NCI-H187 (cell line): ENCODE measurements around the gene MPRIP.
"Not testable (repeated sequence)": the region's sequence is repeated elsewhere in the genome, so short reads cannot be mapped to it uniquely, and the experiment has no call there.

Experiments
- DNase-seq, 2 experiments: peaks; one replicate each; lab custom pipeline; 2025; lab: John Stamatoyannopoulos, UW

Gene MPRIP

GRCh38 chr17:17167356-17167755 is 125.1 kb downstream of the MPRIP start:
- DNase-seq, result no peak

GRCh38 chr17:17167986-17168385 is 125.7 kb downstream of the MPRIP start:
- no peak for DNase-seq

DNA sequence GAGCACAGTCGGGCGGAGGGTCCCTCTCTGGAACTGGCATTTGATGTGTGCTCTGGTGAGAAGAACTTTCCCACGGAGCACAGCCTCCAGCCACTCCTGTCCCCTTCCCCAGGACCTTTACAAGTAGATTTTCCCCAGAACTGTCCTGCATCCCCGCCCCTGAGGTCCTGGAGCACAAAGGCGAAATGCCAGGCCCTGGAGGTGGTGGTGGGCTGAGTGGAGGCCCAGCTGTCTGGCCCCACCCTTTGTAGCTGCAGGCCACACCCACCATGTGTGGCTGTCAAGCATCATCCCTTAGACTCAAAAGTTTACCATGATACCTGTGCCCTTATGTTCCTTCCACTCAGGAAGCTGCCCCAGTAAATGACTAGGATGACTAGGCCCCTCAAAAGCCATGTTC is 126.1 kb downstream of the MPRIP start:
- DNase-seq, result no peak

GRCh38 chr17:17169396-17169795 is 127.1 kb downstream of the MPRIP start:
- no peak for DNase-seq

DNA sequence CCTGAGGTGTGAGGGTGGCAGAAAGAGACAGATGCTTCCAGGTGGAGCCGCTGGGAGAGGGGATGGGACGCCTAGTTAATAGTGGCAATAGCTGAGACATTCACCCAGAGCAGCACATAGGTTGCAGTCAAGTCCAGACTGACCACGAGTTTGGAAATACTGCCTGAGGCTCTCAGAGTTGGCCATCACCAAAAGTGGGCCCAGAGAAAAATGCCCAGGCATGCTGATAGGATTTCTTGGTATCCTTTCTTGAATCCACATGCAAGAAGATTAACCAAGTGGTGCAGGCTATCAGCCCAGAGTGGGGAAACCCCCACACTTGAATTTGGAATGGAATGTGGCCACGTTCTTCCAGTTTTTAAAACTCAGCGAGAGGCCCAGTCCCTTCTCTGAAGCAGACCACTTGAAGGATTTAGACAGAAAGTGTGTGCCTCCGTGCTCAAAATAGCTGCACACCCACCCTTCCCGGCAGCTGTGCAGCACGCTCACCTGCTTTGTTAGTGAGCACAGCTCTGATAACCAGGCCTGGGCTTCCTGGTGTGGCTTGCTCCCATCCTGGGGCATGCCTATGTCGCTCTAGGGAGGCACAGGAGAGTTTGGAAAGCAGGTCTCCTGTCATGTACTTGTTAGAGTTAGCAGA is 128.2 kb downstream of the MPRIP start:
- no peak for DNase-seq

DNA sequence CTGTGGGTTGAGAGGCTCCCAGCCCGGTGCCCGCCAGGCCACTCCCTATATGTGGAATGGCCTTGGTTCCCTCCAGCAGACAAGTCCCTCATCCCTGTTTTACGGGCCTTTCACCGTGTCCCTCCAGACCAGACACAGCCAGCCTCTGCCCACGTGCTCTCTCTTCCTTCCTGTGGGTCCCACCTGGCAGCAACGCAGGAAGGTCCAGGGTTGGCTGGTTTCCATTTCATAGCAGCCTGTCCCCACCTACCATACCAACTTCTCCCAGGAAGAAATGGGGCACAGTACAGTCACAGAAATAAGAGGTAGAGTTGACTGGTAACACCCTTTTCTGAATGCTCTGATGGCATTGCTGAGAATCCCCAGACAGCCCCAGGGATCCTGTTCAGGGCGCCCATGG is 128.9 kb downstream of the MPRIP start:
- no peak for DNase-seq

DNA sequence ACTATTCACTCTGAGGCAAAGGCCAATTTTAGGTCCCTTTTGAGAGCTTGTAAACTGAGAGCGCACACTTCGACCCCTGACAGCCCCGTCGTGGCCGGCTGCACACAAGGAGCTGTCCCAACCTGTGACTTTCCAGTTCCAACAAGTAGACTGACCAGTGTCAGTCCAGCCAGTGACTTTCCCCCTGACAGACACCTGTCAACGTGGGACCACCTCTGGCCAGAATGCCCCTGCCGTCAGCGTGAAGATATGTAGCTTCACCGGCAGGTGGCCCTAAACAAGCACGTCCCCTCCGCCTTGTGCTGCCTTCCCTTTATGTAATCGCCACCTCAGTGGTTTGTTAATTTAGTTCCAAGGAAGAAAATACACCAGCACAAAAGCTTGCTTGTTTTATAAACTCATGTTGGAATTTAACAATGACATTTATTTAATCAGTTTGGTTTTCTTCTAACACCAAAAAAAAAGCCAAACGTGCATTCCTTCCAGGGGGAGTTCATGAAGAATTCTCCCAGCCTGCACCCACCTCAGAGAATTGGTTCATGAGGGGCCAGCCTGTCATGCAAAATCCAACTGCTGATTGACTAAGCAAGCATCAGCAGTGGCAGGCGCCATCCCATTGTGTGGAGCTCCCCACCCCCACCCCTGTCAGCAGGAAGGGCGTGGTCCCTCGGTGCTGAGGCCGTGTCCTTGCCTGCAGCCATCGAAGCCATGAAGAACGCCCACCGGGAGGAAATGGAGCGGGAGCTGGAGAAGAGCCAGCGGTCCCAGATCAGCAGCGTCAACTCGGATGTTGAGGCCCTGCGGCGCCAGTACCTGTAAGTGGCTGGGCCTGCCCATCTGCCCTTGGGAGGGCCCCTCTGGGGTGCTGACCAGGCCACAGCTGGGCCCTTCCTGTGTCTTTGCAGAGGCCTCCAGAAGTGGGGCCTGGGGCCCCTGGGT is 130.0 kb downstream of the MPRIP start:
- no peak for DNase-seq

- no peak for DNase-seq
Observed at GRCh38 chr17:17172990-17173389, 130.7 kb downstream of the MPRIP start.

DNA sequence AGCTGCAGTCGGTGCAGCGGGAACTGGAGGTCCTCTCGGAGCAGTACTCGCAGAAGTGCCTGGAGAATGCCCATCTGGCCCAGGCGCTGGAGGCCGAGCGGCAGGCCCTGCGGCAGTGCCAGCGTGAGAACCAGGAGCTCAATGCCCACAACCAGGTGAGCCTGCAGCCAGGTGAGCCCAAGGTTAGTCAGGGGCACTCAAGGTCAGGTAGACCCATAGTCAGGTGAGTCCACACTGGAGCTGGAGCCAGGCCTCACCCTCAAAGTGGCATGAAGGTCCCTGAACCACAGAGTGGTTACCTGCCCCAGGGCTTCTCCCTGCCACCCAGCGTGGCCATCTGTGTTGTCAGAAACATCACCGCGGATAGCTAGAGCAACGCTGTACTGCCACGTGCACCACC is 131.7 kb downstream of the MPRIP start:
- DNase-seq, result no peak

- DNase-seq, result no peak
Observed at GRCh38 chr17:17175340-17175739, 133.1 kb downstream of the MPRIP start.

- DNase-seq, result no peak
Observed at GRCh38 chr17:17175917-17176316, 133.7 kb downstream of the MPRIP start.

- DNase-seq, result no peak
Observed at GRCh38 chr17:17176341-17176740, 134.1 kb downstream of the MPRIP start.

GRCh38 chr17:17177176-17177575 is 134.9 kb downstream of the MPRIP start:
- DNase-seq, result no peak

DNA sequence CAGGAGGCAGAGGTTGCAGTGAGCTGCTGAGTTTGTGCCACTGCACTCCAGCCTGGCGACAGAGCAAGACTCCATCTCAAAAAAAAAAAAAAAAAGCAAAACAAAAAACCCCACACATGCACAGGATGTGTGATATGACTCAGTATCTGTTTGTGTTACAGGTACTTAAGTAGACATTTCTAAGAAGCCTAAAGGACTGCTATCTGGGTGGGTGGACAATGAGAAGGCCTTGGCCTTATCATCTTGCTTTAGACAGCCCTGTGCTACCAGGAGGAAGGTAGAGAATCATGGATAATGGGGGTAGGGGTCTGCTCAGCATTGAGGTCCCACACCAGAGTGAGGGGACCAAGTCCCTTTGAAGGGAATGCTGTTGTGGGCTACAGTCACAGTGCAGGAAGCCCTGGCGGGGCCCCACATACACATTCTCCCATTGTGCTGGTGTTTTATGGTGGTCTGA is 137.1 kb downstream of the MPRIP start:
- no peak for DNase-seq

GRCh38 chr17:17180141-17180603 is 137.9 kb downstream of the MPRIP start:
- DNase-seq, result no peak

DNA sequence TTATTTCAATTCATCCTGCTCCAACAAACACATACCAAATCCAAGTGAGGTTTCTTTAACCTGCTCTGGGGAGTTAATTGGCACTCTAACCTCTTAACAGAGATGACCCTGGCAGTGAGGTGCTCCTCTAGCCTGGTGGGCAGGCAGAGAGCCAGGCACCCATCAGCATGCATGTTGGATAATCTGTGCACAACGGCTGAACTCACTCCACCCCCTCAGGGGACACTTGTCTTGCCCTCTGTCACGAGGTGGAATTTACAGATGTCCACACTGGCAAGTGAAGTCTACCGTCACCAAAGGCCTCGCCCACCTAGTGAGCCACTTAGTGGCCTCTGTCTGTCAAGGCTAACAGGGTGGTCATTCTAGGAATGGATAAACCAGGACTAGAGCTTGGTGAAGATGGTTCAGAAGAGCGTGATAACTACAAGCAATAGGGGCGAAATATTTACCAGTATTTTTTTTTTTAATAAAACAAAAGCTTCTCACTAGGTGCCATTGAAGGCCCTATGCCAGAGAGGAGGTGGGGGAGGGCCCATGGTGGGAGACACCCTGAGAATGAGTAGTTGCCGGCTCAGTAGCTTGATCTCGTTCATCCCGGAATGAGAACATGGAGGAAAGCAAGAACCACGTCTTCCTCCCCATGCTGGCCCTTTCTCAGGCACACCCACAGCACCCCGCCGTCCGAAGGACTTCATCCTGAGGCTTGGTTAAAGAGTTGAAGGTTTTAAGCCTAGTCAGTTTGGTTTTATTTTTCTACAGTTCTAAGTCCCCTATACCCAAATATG is 138.7 kb downstream of the MPRIP start:
- DNase-seq, result no peak

DNA sequence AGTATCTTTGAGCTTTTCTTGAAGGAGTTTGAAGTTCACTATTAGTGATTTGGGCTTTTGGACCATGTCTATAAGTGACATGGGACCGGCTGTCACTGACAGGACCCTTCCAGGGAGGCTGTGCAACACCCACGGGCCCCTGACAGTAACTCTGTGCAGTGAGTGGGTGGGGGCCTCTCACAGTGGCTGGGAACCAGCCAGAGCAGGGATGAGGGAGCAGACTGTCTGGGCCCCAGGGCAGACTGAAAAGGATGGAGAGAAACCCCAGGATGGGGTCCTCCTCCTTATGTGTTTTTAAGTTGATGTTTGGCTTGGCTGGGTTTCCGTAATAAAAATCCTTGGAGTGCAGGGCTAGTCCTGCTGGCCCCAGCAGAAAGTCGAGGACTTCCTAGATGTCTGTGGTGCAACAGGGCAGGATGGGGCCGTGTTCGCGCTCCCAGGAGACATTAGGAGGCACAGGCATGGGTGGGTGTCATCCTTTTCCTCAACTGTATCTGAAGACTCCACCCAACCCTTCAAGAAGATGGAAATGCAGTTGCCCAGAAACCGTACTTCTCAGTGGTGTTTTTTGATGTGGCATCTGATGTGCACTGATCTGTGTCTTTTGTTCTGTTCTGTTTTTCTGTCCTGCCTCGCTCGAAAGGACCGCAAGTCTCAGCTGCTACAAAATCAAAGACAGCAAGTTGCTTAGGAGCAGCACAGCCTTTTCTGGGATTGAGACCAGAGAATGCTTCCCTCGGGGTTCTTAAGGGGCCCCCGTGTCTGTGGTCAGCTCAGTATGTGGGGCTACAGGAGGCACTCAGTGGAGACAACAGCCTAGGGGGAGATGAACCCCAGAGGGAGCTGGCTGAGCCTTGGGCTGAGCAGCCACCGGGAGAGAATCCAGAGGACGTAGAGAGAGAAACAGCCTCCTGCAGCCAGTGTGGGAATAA is 139.7 kb downstream of the MPRIP start:
- no peak for DNase-seq

GRCh38 chr17:17182598-17183136 is 140.4 kb downstream of the MPRIP start:
- no peak for DNase-seq

DNA sequence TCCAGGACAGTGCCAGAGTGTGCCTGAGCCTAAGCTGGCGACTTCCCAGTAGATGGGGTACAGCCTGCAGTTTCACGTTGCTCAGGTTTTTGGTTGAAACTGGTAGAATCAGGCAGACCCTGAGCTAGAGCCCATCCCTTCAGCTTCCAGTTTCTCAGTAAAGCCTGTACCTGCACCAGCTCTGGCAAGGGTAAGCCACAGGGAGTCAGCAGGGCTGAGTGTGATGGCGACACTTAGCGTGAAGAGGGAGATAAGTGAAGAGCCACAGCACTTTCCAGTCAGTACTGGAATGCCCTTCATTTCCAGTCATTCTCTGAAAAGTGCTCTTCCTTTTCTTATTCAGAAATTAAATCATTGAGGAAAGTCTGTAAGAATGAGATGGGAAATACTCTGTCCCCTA is 141.5 kb downstream of the MPRIP start:
- no peak for DNase-seq

DNA sequence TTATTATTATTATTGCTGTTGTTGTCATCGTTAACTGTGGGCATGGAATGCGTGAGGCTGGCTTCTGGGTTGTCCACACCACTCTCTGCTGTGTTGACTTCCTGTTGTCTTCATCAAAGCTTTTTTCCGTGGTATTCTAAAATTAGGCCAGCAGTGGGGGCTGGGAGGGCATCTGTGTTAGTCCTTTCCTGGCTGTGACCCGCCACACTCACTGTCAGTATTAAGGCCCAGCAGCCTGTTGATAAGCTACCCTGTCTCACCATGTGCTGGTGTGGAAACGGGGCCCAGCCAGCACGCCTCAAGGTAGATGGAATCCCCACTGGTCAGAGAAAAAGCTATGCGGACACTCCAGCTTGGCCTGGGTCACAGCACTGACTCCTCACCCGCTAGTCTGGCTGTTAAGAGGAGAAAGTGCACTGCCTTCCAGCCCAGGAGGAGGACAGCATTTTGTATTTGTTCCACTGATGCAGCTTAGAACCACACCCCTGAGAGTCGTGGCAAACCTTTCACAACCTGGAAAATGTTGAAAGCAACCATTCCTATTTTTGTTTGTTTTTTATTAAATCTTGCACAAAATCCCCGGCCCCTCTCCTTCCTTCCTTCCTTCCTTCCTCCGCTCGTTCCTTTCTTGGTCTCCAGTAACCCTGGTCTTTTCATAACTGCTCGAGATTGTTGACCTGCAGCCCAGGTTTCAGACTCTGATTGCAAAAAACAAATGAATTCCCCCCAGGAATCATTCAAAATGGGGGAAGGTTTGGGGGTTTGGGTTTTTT is 142.9 kb downstream of the MPRIP start:
- DNase-seq, result not testable (repeated sequence)
